Muscle of leg (tissue), 11 donors: ENCODE data around the gene IL17RC. TPM values are rescaled to one million over a fixed set of nuclear protein-coding genes. Genes with fewer than 3 reads are reported as not detected.

ENCODE experiments used
- DNase-seq: peaks from one replicate; pipeline ENCODE4 v3.0.0; 2013
- H3K27ac ChIP-seq: one replicate; pipeline ENCODE4 v1.5.1; 2013; ENCODE audit warnings: mild to moderate bottlenecking, low read length, control low read depth
- H3K27me3 ChIP-seq: one replicate; pipeline ENCODE4 v1.6.1; 2013; ENCODE audit warnings: low read length; ENCODE audit not compliant: control insufficient read depth, insufficient read depth
- H3K36me3 ChIP-seq: one replicate; pipeline ENCODE4 v1.6.1; 2013; ENCODE audit warnings: low read length; ENCODE audit not compliant: control insufficient read depth, insufficient read depth
- H3K4me1 ChIP-seq: one replicate; pipeline ENCODE4 v1.6.1; 2013; ENCODE audit warnings: low read length; ENCODE audit not compliant: control insufficient read depth, insufficient read depth
- H3K4me3 ChIP-seq: one replicate; pipeline ENCODE4 v1.5.1; 2013; ENCODE audit warnings: low read length, control low read depth
- H3K9me3 ChIP-seq: replicated peaks from 2 replicates; pipeline ENCODE4 v1.6.1; 2013; ENCODE audit warnings: low read depth, low read length; ENCODE audit not compliant: control insufficient read depth
- WGBS: methylation state at CpG from one replicate; pipeline ENCODE4 v1.1.5; 2013; ENCODE audit warnings: missing lambda C conversion rate; ENCODE audit not compliant: insufficient coverage; 5-methylcytosine and 5-hydroxymethylcytosine counted together
- polyA plus RNA-seq, 8 donors: library from polyadenylated mRNA; unstranded; fragments of 120-200 nt; gene quantifications; one replicate each; pipeline versions ENCODE4 v1.2.1 to v1.2.3, GENCODE V29; 2013; ENCODE audit warnings: inconsistent platforms in 1 of 8, low replicate concordance in 1 of 8; ENCODE audit not compliant: insufficient read length in 8 of 8, insufficient read depth in 1 of 8
- total RNA-seq: library from RNA; stranded (reverse); fragments of 120-200 nt; gene quantifications from one replicate; pipeline ENCODE4 v1.2.4, GENCODE V29; 2013

The IL17RC gene
- total and polyA plus RNA-seq, 9 donors: 17.3 to 26.9 (median 21.2) TPM

GRCh38 chr3:9914559-9915253 is 2.2 kb upstream of the IL17RC start:
- Histone ChIP-seq H3K4me3 (peak overlapping the region; percentile 33), H3K36me3 (no peaks in the 10 kb centered on the region), H3K4me1 (peaks cover 35% of the 10 kb centered on the region), H3K27ac (peak overlapping the region; percentile 79), H3K27me3 (no peaks in the 10 kb centered on the region), H3K9me3 (no peaks in the 10 kb centered on the region)
- WGBS: 19% methylated on average over 12 of the region's 15 CpGs
- no peak for DNase-seq

GRCh38 chr3:9915254-9916141 is 1.4 kb upstream of the IL17RC start:
- H3K9me3 ChIP-seq: no peaks in the 10 kb centered on the region
- H3K36me3 ChIP-seq: no peaks in the 10 kb centered on the region
- peak overlapping the region; percentile 97 for H3K27ac ChIP-seq
- peak overlapping the region; percentile 69 for H3K4me3 ChIP-seq
- DNase-seq: peak; percentile 94
- under 1% methylated on average over 93 of the region's 99 CpGs for WGBS
- no peaks in the 10 kb centered on the region for H3K27me3 ChIP-seq
- peaks cover 35% of the 10 kb centered on the region for H3K4me1 ChIP-seq

GRCh38 chr3:9916346-9916733 is 558 bp upstream of the IL17RC start:
- H3K4me1 ChIP-seq: peaks cover 35% of the 10 kb centered on the region
- DNase-seq: no peak
- WGBS: 0% methylated on average over 1 of the region's 7 CpGs

GRCh38 chr3:9917820-9918219 is 922 bp downstream of the IL17RC start:
- DNase-seq: no peak

More at GRCh38 chr3:9916346-9916733, 558 bp upstream of the IL17RC start:
- Histone ChIP-seq H3K27me3 (no peaks in the 10 kb centered on the region), H3K4me3 (peak overlapping the region; percentile 69), H3K9me3 (no peaks in the 10 kb centered on the region), H3K36me3 (no peaks in the 10 kb centered on the region), H3K27ac (peak overlapping the region; percentile 97)

GRCh38 chr3:9918261-9919038 is 1.6 kb downstream of the IL17RC start:
- Histone ChIP-seq H3K9me3 (no peaks in the 10 kb centered on the region), H3K36me3 (peaks cover 8% of the 10 kb centered on the region), H3K4me3 (no peak overlapping the region), H3K4me1 (peaks cover 35% of the 10 kb centered on the region), H3K27me3 (no peaks in the 10 kb centered on the region), H3K27ac (no peak overlapping the region)
- no peak for DNase-seq
- 94% methylated on average over 5 of the region's 8 CpGs for WGBS

More at GRCh38 chr3:9917820-9918219, 922 bp downstream of the IL17RC start:
- Histone ChIP-seq H3K27ac (peak overlapping the region; percentile 97), H3K9me3 (no peaks in the 10 kb centered on the region), H3K4me1 (peaks cover 35% of the 10 kb centered on the region), H3K36me3 (peaks cover 7% of the 10 kb centered on the region), H3K27me3 (no peaks in the 10 kb centered on the region), H3K4me3 (no peak overlapping the region)
- WGBS: 78% methylated on average over 10 of the region's 10 CpGs

GRCh38 chr3:9928158-9928557 is 11.3 kb downstream of the IL17RC start:
- no peaks in the 10 kb centered on the region for H3K9me3 ChIP-seq
- H3K4me1 ChIP-seq: peaks cover 9% of the 10 kb centered on the region
- whole genome bisulfite sequencing: 89% methylated on average over 16 of the region's 23 CpGs
- H3K27me3 ChIP-seq: no peaks in the 10 kb centered on the region
- no peak overlapping the region for H3K27ac ChIP-seq
- no peak overlapping the region for H3K4me3 ChIP-seq
- H3K36me3 ChIP-seq: peaks cover 51% of the 10 kb centered on the region
- DNase-seq: no peak

GRCh38 chr3:9930804-9931418 is 14.0 kb downstream of the IL17RC start:
- Histone ChIP-seq H3K36me3 (peaks cover 30% of the 10 kb centered on the region), H3K27ac (no peak overlapping the region), H3K4me1 (peaks cover 21% of the 10 kb centered on the region), H3K9me3 (no peaks in the 10 kb centered on the region), H3K4me3 (no peak overlapping the region), H3K27me3 (no peaks in the 10 kb centered on the region)
- DNase-seq: no peak
- WGBS: 100% methylated on average over 2 of the region's 4 CpGs

- WGBS: 0% methylated on average over 1 of the region's 13 CpGs
- no peaks in the 10 kb centered on the region for H3K9me3 ChIP-seq
- no peaks in the 10 kb centered on the region for H3K27me3 ChIP-seq
- peaks cover 38% of the 10 kb centered on the region for H3K36me3 ChIP-seq
- peak overlapping the region; percentile 93 for H3K27ac ChIP-seq
- H3K4me3 ChIP-seq: peak overlapping the region; percentile 75
- no peak for DNase-seq
- H3K4me1 ChIP-seq: peaks cover 21% of the 10 kb centered on the region
Observed at GRCh38 chr3:9932535-9932842, 15.6 kb downstream of the IL17RC start.

- peak overlapping the region; percentile 75 for H3K4me3 ChIP-seq
- peaks cover 21% of the 10 kb centered on the region for H3K4me1 ChIP-seq
- H3K36me3 ChIP-seq: peaks cover 41% of the 10 kb centered on the region
- WGBS: under 1% methylated on average over 71 of the region's 77 CpGs
- peak overlapping the region; percentile 93 for H3K27ac ChIP-seq
- peak; percentile 86 for DNase-seq
- no peaks in the 10 kb centered on the region for H3K9me3 ChIP-seq
- H3K27me3 ChIP-seq: no peaks in the 10 kb centered on the region
Observed at GRCh38 chr3:9932843-9933560, 16.1 kb downstream of the IL17RC start.
